Measurements from ENCODE around the gene TRIM29. TPM values are rescaled to one million over a fixed set of nuclear protein-coding genes. Genes with fewer than 3 reads are reported as not detected.

Gene TRIM29
- total RNA-seq, 1 donor: not detected

GRCh38 chr11:120089036-120090001 lies 48.6 kb downstream of the TRIM29 start:
- DNase-seq (ENCODE audit: low read depth): no peak
- TF ChIP-seq CTCF (IDR thresholded peaks at IDR 0.05; ENCODE audit: insufficient read depth, low read length): no peak
- H3K4me3 ChIP-seq (ENCODE audit: low read depth, low read length): no peak overlapping the region

- TF ChIP-seq CTCF (IDR thresholded peaks at IDR 0.05; ENCODE audit: insufficient read depth, low read length): no peak
- DNase-seq (ENCODE audit: low read depth): no peak
- H3K4me3 ChIP-seq (ENCODE audit: low read depth, low read length): no peak overlapping the region
These were observed 49.9 kb downstream of the TRIM29 start for GRCh38 chr11:120088056-120088455.

GRCh38 chr11:120086651-120087050 lies 51.3 kb downstream of the TRIM29 start:
- TF ChIP-seq CTCF (IDR thresholded peaks at IDR 0.05; ENCODE audit: insufficient read depth, low read length): no peak
- no peak overlapping the region for H3K4me3 ChIP-seq (ENCODE audit: low read depth, low read length)
- no peak for DNase-seq (ENCODE audit: low read depth)

- DNase-seq (ENCODE audit: low read depth): no peak
- peak; percentile 36 for TF ChIP-seq CTCF (IDR thresholded peaks at IDR 0.05; ENCODE audit: insufficient read depth, low read length)
These were observed 57.9 kb downstream of the TRIM29 start for GRCh38 chr11:120079750-120080610.

GRCh38 chr11:120078397-120078796 lies 59.5 kb downstream of the TRIM29 start:
- no peak overlapping the region for H3K4me3 ChIP-seq (ENCODE audit: low read depth, low read length)
- no peak for TF ChIP-seq CTCF (IDR thresholded peaks at IDR 0.05; ENCODE audit: insufficient read depth, low read length)
- no peak for DNase-seq (ENCODE audit: low read depth)

More at GRCh38 chr11:120079750-120080610, 57.9 kb downstream of the TRIM29 start:
- no peak overlapping the region for H3K4me3 ChIP-seq (ENCODE audit: low read depth, low read length)

GRCh38 chr11:120074076-120074475 lies 63.8 kb downstream of the TRIM29 start:
- no peak for TF ChIP-seq CTCF (IDR thresholded peaks at IDR 0.05; ENCODE audit: insufficient read depth, low read length)
- DNase-seq (ENCODE audit: low read depth): no peak
- no peak overlapping the region for H3K4me3 ChIP-seq (ENCODE audit: low read depth, low read length)
